Neural progenitor cell (in vitro differentiated cells): ENCODE data around the gene TMBIM6.

Source experiments
- CTCF ChIP-seq: fragments of 200-600 bp; sonication (generic); IDR thresholded peaks from 2 replicates; pipeline ENCODE4 v1.5.1; 2017; ENCODE audit warnings: antibody characterized with exemption, mild to moderate bottlenecking
- EZH2 ChIP-seq: fragments of 200-600 bp; sonication (generic); IDR thresholded peaks from 2 replicates; pipeline ENCODE4 v1.6.1; 2017; ENCODE audit warnings: antibody characterized with exemption, mild to moderate bottlenecking, moderate library complexity

- TF ChIP-seq CTCF (no peak), EZH2 (no peak)
Measured at GRCh38 chr12:49794021-49794420, 52.7 kb downstream of the TMBIM6 start.
